GM18505 (cell line): ENCODE measurements around the gene SLC6A5.

ENCODE experiments used
- ATAC-seq: cut with Tn5 transposase; IDR thresholded peaks from one replicate; pipeline ENCODE4 v1.9.1; 2021; ENCODE audit not compliant: unreplicated experiment
- POLR2A ChIP-seq: IDR thresholded peaks from 4 replicates; pipeline ENCODE4 v1.6.1; 2011; ENCODE audit warnings: borderline replicate concordance; ENCODE audit not compliant: insufficient read depth, insufficient read length; ENCODE audit errors: extremely low read depth

The SLC6A5 gene

DNA sequence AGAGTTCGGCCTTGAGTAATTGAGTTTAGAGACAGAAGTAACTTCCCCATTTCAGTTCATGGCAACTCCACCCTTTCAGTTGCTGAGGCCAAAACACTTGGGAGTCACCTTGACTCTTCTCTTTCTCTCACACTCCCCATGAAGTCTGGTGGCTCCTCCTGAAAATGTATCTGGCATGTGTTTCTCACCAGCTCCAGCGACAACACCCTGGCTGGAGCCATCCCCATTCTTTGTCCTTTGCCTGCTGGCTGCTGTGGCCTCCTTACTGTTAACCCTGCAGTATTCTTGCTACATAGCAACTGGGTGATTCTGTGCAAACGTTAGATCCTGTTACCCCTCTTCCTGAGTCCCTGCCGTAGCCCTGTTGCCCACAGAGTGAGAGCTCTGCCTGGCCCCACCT, 23.8 kb downstream of the SLC6A5 start:
- no peak for ATAC-seq

DNA sequence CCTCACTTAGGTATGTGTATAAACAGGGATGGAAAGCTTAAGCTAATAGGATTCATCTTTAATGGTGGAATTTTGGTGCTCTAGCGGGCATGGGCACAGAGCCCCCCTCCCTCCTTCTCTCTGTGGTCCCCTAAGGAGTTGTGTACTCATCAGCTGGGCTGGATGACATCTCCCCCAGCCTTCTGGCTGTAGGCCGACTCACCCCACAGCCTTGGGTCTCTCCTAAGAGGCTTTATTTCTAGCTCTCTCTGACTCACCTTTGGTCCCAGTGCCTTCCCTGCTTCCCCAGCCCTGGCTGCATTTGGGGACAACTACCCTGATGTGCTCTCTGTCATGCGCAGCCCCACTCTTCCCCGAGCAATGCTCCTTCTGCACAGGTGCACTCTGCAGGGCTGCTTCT, 26.9 kb downstream of the SLC6A5 start:
- TF ChIP-seq POLR2A = no peak
- ATAC-seq = no peak

More for the DNA sequence above, 23.8 kb downstream of the SLC6A5 start:
- no peak for TF ChIP-seq POLR2A

DNA sequence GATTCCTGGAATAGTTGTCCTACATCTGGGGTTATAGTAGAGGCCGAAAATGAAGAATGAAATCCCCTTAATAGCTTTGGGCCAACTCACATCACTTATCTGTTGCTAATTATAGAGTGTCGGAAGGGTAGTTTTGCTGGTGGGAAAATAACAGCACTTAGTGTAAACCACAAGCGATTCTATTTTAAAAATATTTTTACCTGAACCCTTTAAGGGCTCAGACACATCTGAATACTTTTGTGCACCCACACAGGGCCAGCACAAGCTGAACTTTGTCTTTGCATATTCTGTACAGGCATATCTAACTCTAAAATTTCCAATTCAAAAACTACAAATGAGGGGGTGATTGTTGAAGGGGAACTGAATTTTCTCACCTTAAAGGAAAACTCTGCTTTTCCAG, 27.6 kb downstream of the SLC6A5 start:
- no peak for TF ChIP-seq POLR2A
- ATAC-seq = no peak

DNA sequence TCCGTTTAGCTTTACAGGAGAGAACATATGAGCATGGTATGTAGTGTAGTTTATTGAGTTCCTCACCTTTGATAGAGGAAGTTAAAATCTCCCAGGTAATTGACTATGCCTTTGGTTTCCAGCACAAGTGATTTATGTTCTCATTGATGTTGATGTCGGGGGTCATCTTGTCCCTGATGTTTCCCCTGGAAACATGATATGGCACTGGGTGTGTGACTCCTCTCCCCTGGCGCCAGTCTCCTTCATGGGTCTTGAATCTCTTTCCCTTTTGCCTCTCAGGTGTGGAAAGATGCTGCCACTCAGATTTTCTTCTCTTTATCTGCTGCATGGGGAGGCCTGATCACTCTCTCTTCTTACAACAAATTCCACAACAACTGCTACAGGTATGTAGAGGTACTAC, 28.3 kb downstream of the SLC6A5 start:
- no peak for TF ChIP-seq POLR2A
- no peak for ATAC-seq

DNA sequence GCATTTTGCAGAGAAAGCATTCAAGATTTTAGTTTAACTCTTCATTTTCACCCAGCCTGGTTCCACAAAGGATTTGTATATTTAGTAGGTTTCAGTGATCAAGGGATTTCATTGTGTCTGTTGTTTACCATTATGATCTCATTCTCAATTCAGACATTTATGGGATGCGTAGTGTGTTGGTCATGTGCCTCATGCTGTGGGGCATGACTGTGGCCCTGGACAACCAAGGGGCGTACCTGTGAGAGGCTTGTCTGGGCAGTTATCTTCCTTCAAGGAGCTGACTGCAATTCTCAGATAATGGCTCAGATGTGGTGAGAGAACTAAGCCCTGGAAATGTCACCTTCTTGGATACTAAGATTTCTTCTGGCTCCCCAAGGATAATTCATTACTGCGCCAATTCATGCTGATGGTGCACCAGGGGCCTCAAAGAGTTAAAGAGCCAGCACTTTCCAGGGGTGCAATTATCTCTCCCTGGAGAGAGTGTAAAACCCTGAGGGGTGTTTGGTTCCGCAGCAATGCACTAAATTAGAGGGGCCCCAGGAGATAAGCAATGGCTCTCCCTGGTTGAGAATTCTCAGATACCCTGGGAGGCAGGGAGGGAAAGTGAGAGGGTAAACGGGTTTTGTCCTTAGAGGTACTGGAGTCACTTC, 32.2 kb downstream of the SLC6A5 start:
- no peak for TF ChIP-seq POLR2A
- ATAC-seq = no peak

DNA sequence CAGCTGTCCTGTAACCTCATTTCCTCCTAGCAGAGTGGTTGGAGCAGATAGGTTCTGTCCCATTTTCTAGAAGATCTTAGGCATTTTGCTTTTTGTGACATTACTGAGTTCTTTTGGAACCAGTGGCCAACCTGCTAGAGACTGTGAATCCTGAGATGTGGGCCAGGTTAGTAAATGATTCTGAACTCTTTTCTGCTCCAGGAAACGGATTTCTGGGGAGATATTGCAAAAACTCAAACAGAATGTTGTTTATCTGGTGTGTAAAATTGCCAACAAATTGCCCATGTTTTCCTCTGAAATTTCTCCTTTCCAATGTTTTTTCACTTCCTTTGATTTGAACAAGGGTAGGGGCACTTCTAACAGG, 32.7 kb downstream of the SLC6A5 start:
- no peak for TF ChIP-seq POLR2A
- ATAC-seq = no peak

DNA sequence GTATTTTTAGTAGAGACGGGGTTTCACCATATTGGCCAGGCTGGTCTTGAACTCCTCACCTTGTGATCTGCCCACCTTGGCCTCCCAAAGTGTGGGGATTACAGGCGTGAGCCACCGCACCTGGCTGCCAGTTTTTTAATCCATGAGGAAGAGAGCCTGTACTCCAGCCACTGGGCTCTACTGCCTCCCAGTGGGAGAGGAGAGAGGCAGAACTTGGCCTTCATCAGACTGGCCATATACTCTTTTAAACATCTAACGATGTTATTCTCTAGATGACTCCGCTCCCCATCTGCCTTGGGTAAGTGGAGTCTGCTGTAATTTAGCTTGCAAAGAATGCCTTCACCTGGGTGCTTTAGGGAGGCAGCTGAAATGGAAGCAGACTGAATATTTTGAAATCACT, 34.6 kb downstream of the SLC6A5 start:
- TF ChIP-seq POLR2A = no peak

DNA sequence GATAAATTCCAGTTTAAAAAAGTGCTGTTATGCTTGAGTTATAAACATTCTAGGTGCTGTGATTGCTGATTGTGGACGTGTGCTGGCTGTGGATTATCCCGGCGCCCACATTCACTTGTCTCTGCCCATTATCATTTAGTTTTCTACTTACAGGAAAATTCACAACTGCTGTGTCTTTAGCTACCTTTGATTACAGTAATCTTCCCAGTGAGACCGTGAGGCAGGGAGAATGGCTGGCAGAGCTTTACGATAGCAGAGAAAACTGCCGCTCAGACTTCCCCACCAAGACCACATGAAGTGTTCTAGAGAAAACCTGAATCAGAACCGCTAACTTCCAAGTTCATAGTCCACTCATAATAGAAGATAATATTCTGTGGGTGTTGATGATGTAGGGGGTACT, 35.4 kb downstream of the SLC6A5 start:
- no peak for TF ChIP-seq POLR2A
- ATAC-seq = no peak

More for the DNA sequence above, 34.6 kb downstream of the SLC6A5 start:
- ATAC-seq = no peak

DNA sequence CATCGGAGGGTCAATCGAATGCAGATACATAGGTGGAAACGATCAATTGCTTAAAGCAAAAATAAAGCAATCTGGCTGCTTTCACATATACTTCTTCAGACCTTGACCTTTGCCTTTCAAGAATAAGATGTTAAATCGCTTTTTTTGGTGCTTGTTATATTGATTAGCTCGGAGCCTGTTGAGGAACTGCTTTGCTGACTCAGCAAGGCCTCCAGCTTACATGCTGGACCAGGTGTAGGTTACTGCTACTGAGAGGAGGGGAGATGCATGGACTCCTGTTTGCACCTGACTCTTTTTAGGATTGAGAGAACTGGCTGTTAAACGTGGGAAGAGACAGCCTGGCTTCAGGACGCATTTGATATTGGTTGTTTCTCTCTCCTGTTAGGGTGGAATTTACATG, 38.7 kb downstream of the SLC6A5 start:
- ATAC-seq = no peak

DNA sequence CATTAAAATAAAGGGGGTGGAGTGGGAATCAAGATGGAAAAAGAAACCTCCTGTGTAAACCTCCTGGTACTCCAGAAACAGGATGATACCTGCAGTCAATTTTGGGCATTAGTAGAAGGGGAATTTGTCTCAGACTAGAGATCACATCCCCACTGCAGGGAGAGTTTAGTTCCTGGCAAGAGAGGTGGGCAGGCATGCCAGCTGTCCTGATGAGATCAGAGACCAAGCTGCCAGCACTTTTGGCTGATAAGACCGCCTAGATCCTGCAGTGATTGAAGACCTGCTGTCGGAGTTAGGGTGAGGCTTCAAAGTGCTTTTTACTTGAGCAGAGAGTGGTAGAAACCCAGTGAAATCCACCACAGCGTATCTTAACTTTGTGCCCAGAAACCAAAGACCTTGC, 40.3 kb downstream of the SLC6A5 start:
- no peak for ATAC-seq
- no peak for TF ChIP-seq POLR2A

More for the DNA sequence above, 38.7 kb downstream of the SLC6A5 start:
- no peak for TF ChIP-seq POLR2A

DNA sequence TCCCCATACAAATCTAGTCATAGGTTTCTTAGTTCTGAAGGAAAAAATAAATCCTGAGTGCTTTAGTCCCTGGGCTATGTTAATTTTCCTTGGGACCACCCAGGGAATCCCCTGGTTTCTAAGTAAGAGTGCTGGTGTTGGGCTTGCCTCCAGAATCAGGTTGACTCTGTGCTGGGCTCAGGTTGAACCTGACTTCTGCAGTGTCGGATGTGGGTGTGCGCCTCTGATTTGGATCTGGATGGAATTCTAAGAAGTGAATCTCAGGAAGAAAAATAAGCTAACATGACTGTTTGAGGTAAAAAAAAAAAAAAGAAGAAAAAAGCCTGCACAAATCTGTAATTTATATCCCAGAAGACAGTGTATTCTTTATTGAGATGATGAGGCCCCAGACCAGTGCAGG, 41.0 kb downstream of the SLC6A5 start:
- ATAC-seq = no peak
- no peak for TF ChIP-seq POLR2A

DNA sequence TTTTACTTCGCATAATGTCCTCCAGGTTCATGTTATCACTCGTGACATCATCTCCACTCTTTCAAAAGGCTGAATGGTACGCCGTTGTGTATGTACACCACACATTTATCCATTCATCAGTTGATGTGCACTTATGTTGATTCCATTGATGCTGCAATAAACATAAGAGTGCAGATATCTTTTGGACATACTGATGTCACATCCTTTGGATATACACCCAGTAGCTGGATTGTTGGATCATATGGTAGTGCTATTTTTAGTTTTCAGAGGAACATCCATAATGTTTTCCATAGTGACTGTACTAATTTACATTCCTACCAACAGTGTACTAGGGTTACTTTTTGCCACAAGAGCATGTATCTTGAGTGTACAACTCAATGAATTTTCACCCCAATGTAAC, 45.0 kb downstream of the SLC6A5 start:
- no peak for ATAC-seq
- TF ChIP-seq POLR2A = no peak

DNA sequence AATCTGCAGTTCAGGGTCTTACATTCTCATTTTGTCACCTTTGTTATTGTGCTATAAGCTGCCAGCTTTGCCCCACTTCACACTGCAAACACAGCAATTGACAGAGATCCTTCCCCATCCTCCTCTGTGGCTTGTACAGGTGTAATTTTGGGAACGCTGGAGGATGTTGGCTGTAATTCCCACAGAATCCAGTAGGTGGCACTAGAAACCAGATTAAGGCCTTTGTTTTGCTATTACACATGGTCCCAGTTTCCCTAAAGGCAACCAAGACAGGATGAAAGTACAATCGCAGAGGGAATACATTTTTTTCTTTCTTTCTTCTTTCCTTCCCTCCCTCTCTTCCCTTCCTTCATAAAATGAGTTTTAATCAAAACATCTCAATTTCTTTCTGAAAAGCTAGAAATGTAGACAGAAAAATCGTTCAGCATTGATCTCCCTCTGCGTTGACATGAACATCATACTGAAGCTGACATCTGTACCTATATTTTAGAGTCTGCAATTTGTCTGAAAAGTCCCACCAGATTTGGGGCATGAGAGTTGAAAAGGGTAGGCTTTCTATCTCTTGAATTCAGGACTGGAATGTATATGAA, 48.7 kb downstream of the SLC6A5 start:
- no peak for TF ChIP-seq POLR2A
- no peak for ATAC-seq

DNA sequence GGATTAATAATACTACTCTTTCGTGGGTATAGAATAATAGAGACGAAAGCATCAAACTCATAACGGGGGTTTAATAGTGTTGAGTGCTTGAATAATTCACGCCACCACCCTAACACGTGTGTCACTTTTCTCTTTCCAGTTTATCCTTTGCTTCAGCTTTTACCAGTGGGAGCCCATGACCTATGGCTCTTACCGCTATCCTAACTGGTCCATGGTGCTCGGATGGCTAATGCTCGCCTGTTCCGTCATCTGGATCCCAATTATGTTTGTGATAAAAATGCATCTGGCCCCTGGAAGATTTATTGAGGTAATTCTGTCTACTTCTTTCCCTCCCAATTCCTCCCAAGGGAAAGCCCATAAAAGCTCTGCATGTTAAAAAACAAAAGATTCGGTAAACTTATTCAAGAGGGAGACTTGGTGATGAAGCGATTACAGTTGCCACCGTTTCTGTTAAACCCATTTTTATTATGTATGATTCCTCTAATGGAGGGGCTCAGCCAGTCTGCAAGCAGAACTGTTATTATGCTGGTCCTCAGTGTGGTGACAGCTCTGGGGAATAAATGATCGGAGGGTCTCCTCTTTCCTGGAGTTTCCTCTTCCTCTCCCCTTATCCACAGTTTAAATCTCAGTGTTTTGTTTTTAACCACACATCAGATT, 52.9 kb downstream of the SLC6A5 start:
- ATAC-seq = no peak

More for the DNA sequence above, 52.9 kb downstream of the SLC6A5 start:
- no peak for TF ChIP-seq POLR2A
